ENCODE results near the gene STK35. TPM values are rescaled to one million over a fixed set of nuclear protein-coding genes. Genes with fewer than 3 reads are reported as not detected.

STK35 gene
- total RNA-seq, result 15.5 and 20.8 TPM in 2 replicates

GRCh38 chr20:2101057-2101864, at the start of gene STK35:
STK35 (plus strand) TSS chr20:2101827; CDS start chr20:2101882, 55 bp downstream.

Other genes starting within 250 kb of the STK35 start
- 27.8 and 36.1 TPM in 2 replicates for gene SIRPA, start 206.4 kb upstream of the STK35 start, total RNA-seq
- not detected in 2 replicates for gene PDYN, start 107.8 kb upstream of the STK35 start, total RNA-seq
- not detected in 2 replicates for gene TGM3, start 194.2 kb downstream of the STK35 start, total RNA-seq